ENCODE measurements around the gene RPL12.

Gene RPL12

GRCh38 chr9:127450830-127451607 lies at the start of gene RPL12, which contains the start of gene LRSAM1:
Gene RPL12 (minus strand): TSS chr9:127451406. CDS start chr9:127451317, 89 bp downstream.
Gene LRSAM1 (plus strand): TSS chr9:127451510. CDS start chr9:127454528, 3,018 bp downstream.
- DNase-seq: peak; percentile 82

DNA sequence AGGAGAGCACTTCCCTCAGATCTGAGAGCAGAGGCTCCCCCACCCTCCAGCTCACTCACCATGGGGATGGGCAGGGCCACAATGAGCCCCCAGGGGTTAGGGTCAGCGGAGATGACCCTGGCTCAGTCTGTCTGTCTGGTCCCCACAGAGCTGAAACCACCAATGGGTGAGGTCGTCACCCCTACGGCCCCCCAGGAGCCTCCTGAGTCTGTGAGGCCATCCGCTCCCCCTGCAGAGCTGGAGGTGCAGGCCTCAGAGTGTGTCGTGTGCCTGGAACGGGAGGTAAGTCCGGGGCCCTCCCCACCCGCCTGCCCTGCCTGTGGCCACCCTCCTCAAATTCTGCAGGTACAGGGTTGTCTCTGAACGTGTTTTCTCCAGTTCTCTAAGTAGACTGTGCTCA lies 49.7 kb upstream of the RPL12 start:
- DNase-seq: no peak

DNA sequence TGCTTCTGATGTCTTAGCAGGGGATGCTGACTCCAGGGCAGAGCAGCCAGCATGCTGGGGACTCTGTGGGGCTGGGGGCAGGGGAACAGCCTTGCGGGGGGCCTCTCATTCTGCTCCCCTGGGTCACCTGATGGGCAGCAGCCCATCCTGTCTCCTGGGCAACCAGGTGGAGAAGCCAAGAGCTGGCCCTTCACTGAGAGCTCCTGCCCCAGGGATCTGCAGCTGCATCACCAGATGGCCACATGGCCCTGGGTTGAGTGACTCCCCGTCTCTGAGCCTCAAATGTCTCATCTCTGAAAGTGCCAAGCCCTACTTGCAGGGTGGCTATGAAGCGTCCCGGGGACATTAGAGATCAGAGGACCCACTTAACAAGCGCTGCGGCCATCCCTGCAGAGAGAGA lies 49.2 kb upstream of the RPL12 start:
- no peak for DNase-seq

- DNase-seq: no peak
Measured at GRCh38 chr9:127498298-127498697, 47.1 kb upstream of the RPL12 start.

DNA sequence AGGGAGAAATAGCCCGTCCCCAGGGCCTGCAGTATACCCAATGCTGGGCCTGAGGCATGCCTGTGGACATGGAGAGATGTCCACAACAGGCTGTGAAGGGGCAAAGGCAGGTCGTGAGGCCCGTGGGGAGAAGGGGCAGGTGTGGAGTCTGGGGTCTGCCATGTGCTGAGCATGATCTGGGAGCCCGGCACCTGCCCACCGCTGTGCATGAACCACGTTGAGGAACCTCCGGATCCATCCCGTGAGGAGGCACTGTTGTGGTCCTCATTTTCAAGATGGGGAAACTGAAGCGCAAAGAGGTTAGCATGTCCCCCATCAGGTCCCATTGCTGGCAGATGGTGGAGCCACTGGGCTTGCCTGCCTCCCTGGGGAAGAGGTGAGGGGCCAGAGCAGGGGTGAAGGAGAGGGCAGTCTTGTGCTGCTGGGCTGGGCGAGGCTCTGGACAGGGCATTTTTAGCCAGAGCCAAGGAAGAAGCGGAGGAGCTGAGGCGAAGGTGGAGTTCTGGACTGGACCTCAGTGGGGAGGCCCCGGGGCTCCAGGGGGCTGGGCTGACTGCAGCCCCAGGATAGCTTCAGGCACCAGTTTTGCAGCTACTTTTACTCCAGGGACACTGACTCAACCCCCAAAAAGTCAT lies 46.6 kb upstream of the RPL12 start:
- DNase-seq: no peak

GRCh38 chr9:127496974-127497373 lies 45.8 kb upstream of the RPL12 start:
- DNase-seq: no peak

GRCh38 chr9:127495884-127496555 lies 44.8 kb upstream of the RPL12 start:
- DNase-seq: no peak

DNA sequence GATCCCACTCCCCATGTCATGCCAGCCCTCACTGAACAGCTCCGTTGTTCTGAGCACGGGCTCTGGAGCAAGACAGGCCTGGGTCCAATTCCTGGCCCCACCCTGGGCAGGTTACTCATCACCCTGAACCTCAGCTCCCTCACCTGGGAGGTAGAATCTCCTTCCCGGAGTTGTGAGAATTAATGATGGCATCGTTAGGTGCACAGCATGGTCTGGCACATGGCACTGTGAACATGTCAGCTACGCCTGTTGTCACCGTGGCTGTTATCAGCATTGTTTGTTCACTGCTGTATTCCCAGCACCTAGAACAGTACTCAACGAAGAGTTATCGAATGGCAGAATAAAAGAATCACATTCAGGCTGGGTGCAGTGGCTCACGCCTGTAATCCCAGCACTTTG lies 43.1 kb upstream of the RPL12 start:
- DNase-seq: no peak

GRCh38 chr9:127493592-127494303 lies 42.5 kb upstream of the RPL12 start:
- DNase-seq: no peak

DNA sequence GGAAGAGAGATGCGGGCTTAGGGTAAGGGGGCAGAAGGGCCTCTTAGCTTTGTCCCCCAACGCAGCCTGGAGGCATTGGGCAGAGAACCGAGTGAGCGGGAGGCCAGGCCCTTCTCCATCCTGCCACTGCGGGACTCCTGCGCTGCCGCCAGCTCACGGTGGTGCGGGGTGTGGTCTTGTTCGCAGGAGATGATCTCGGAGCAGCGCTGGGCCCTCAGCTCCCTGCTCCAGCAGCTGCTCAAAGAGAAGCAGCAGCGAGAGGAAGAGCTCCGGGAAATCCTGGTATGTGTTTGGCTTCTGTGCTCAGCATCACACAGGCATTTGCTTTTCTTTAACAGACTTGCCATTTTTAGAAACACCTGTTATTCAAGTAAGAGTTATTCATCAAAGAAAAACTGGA lies 41.4 kb upstream of the RPL12 start:
- no peak for DNase-seq

DNA sequence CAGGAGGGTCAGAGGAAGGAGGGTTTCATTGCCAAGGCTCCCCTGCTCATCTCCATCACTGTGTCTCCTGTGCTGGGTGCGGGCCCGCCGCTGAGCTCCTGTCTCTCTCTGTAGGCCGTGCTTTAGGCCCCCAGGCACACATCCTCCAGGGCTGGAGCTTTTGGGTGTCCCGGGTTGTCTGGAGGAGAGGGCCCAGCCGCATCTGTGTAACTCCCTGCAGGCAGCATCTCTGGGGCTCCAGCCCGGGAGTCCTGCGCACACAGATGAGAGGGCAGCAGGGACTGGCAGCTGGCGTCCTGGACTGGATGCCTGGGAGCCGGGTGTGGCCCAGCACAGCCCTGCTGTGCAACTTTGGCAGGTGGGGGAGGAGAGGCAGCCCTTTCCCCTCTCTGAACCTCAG lies 40.3 kb upstream of the RPL12 start:
- DNase-seq: no peak

- DNase-seq: no peak
Measured at GRCh38 chr9:127490535-127491230, 39.5 kb upstream of the RPL12 start.

DNA sequence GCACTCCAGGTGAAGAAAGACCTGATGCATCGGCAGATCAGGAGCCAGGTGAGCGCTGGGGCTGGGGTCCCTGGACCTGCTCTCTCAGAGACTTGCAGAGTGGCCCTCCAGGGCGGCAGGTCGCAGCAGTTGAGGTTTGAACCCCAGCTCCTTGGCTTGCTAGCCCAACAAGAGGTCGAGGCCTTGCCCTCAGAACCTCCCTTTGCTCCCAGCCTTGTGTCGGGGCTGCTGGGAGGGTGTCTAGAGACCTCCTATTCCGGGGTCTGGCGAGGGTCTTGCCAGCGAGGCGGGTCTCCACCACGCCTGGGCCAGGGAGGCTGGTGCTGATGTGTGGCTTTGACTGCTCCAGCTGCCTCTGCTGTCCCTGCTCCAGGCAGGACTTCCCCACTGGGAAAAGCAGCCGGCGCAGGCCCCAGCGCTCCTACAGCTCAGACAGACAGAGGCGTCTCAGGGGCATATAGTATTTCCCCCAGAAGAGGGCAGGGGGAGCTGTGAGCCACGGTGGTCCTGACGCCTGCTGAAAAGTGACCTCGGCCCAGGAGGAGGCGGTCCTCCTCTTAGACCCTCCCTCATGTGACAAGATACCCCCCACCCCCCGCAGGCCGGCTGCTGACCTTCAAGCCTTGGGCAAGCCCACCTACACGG lies 38.4 kb upstream of the RPL12 start:
- no peak for DNase-seq

DNA sequence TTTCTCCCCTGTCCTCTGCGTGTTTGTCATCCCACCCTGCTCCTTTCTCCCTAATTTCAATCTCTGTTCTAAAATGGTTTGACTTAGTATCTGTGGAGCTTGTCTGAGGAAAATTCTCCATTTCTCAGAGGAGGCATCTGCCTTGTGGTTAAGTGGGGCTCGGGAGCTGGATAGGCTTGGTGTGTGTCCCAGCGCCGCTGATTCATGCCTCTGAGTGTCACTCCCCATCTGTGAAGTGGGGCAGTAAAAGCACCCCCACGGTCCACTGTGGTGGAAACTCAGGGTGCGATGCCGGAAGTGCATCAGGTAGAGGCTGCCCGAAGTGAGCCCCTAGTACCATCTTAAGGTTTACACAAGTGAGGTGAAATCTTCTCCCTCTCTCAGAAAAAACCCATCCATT lies 37.7 kb upstream of the RPL12 start:
- no peak for DNase-seq

- DNase-seq: no peak
Measured at GRCh38 chr9:127485995-127486394, 34.8 kb upstream of the RPL12 start.

- no peak for DNase-seq
Measured at GRCh38 chr9:127482662-127483061, 31.5 kb upstream of the RPL12 start.

DNA sequence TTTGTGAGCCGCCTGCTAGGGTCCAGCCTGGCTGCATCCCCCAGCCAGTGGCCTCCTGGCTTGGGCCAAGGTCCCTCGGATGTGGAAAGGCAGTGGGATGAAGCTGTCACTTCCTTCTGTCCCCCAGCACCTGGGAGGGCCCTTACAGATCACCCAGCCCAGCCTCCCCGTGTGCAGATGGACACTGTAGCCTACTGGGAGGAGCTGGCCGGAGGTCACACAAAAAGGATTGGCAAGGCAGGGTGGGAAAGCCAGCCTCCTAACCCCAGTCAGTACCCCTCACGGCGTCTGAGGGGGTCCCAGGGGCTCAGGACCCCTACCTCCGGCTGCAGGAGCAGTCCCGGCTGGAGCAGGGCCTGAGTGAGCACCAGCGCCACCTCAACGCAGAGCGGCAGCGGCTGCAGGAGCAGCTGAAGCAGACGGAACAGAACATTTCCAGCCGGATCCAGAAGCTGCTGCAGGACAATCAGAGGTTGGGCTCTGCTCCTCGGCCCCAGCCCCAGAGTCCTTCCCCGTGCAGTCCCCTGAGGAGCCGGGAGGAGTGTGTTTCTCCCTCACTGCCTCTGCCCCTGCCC lies 28.4 kb upstream of the RPL12 start:
- no peak for DNase-seq

GRCh38 chr9:127474592-127474991 lies 23.4 kb upstream of the RPL12 start:
- DNase-seq: no peak

GRCh38 chr9:127473932-127474331 lies 22.7 kb upstream of the RPL12 start:
- no peak for DNase-seq

DNA sequence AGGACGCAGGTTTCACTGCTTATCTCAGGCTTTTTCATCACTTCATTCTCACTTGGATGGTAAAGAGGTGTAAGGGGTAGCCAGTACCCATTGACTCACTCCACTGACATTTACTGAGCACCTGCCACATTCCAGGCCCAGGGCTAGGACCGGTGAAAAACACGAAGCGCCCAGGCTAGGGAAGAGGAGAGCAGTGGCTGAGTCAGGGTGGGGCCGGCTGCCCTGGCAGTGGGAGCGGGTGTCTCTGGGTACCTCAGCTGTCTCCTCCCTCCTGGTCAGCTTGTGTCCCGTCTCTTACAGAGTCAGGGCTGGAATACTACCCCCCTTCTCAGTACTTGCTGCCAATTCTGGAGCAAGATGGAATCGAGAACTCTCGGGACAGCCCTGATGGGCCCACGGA lies 22.3 kb upstream of the RPL12 start:
- no peak for DNase-seq

DNA sequence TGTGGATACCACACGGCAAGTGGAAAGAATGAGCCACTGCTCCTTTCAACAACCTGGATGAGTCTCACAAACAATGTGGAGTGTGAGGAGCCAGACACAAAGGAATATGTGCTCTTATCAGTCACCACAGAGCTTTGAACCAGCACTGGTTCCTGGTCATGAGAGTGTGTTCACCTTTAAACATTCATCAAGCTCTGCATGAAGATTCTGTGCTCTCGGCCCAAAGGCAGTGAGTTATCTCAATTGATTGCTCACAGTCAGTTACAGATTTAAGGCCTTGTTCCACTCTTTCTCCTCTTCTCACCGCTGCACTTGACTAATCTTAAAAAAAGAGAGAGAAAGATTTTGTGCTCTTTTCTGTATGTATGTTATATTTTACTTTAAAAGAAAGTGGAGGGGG lies 19.5 kb upstream of the RPL12 start:
- DNase-seq: no peak

- DNase-seq: no peak
Measured at GRCh38 chr9:127467621-127468020, 16.4 kb upstream of the RPL12 start.

Data from KG1 (cell line).